AG04450 (cell line): ENCODE measurements around the gene KCNH5. TPM values are rescaled to one million over a fixed set of nuclear protein-coding genes. Genes with fewer than 3 reads are reported as not detected.
"Not testable (repeated sequence)": the region's sequence is repeated elsewhere in the genome, so short reads cannot be mapped to it uniquely, and the experiment has no call there.

Experiments
- CTCF ChIA-PET: fragments of 300-600, 350-600 bp; formaldehyde crosslinking; extraction: SDS; loops from one replicate; lab custom pipeline; 2022; ENCODE audit warnings: antibody characterized with exemption, inconsistent platforms; lab: Charles Lee
- POLR2A ChIA-PET: fragments of 350-600 bp; formaldehyde crosslinking; extraction: SDS; loops from one replicate; lab custom pipeline; 2021; ENCODE audit warnings: antibody characterized with exemption, inconsistent platforms; lab: Yijun Ruan, JAX
- DNase-seq: peaks from one replicate; pipeline ENCODE4 v3.0.0-alpha.2; 2011; ENCODE audit warnings: low read depth, low spot score
- H3K27ac ChIP-seq: one replicate; pipeline ENCODE4 v1.5.1; 2012; ENCODE audit warnings: low read depth, low read length, control low read depth
- H3K27me3 ChIP-seq: one replicate; pipeline ENCODE4 v1.6.0; 2012; ENCODE audit warnings: low read length; ENCODE audit not compliant: control insufficient read depth, insufficient read depth
- H3K4me3 ChIP-seq: 2 replicates; pipeline ENCODE4 v1.5.1; 2011; ENCODE audit warnings: mild to moderate bottlenecking, low read depth, low read length, control low read depth
- H3K9me3 ChIP-seq: 2 replicates; pipeline ENCODE4 v1.5.1; 2012; ENCODE audit warnings: low read length; ENCODE audit not compliant: control insufficient read depth, insufficient read depth
- CTCF ChIP-seq: IDR thresholded peaks from 2 replicates; pipeline ENCODE4 v1.5.1; 2011; ENCODE audit warnings: low read depth, low read length, control low read depth, inconsistent platforms
- polyA plus RNA-seq: library from polyadenylated mRNA; depleted of rRNA; stranded (reverse); fragments of >200 nt; gene quantifications from 2 replicates; pipeline ENCODE4 v1.2.3, GENCODE V29; 2011

KCNH5 gene
- polyA plus RNA-seq, 1 experiment, result 0.24 TPM

DNA sequence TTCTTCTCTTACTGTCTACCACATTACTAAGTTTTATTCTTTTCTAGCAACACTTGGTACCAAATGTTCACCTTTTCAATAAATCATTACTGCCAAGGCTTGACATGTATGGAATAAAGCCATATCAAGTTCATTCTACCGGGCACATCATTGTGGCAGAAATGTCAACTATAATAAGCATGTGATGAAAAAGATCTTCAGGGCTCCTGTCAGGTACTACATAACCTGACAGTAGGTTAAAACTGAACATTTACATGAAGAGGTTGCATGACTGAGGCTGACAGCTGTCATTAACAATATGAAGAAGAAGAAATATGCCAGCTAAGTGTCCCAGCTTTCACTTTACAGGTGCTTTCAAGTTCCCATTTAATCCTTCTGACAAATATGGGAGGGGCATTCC is 178.9 kb downstream of the KCNH5 start:
- ChIA-PET CTCF (no interaction called here), POLR2A (no interaction called here)
- Histone ChIP-seq H3K9me3 (no peaks in the 10 kb centered on the region), H3K27me3 (no peaks in the 10 kb centered on the region), H3K27ac (no peak overlapping the region), H3K4me3 (no peak overlapping the region)
- DNase-seq, result no peak
- TF ChIP-seq CTCF, result no peak

DNA sequence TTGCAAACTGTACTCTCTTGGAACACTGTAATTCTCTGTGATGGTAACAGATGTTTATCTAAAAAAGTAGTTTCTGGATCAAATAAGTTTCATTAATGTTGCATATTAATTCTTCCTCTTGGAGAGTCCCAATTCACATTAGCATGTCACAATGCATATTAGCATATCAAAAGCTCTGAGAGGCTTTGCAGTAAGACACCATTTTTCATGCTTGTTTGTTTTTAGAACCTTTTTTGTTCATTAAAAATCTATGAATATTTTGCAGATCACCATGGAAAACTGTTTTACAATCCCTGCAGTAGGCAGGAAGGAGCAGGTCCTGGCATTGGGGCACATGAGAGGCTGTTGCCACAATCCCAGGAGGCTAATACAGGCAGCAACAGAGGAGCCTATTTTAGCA is 180.7 kb downstream of the KCNH5 start:
- ChIA-PET POLR2A (no interaction called here), CTCF (no interaction called here)
- H3K4me3 ChIP-seq, result no peak overlapping the region
- no peaks in the 10 kb centered on the region for H3K27me3 ChIP-seq
- H3K27ac ChIP-seq, result no peak overlapping the region
- no peak for DNase-seq
- no peak for TF ChIP-seq CTCF
- no peaks in the 10 kb centered on the region for H3K9me3 ChIP-seq

DNA sequence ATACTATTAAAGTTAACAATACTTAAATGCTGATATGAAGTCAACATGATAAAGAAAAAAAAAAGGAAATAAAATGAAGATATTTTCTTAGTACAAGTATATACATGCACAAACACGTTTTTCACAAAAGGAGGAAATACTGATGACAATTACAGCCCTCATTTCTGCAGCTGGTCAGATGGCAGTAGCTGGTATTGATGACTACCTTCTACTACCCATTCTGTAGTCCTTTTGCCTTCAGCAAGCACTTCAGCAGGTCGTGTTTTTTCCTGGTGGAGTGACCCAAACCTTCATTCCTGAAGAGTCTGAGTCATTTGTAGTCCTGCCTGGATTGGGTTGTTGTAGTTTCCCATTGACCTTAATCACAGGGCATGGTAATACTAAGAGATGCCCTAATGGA is 187.2 kb downstream of the KCNH5 start:
- H3K9me3 ChIP-seq, CTCF ChIA-PET, H3K27ac ChIP-seq, POLR2A ChIA-PET, H3K27me3 ChIP-seq, H3K4me3 ChIP-seq, DNase-seq: not testable (repeated sequence)

DNA sequence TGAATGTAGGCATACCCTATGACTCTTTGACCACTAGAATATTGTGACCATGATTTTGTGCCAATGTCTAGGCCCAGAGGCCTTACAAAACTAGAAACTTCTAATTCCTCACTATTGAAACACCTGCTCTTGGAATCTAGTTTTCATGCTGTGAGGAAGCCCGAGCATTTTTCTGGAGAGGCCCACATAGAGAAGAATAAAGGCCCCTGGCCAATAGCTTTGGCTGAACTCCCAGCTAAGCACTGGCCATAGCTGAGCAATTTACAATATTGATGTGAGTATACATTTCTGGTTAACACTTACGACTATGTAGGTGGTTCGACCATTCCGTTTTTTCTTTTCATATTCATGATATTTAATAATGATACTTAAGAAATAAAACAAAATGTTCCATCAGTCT is 190.3 kb downstream of the KCNH5 start:
- ChIA-PET CTCF (no interaction called here), POLR2A (no interaction called here)
- Histone ChIP-seq H3K9me3 (no peaks in the 10 kb centered on the region), H3K27ac (no peak overlapping the region), H3K4me3 (no peak overlapping the region), H3K27me3 (no peaks in the 10 kb centered on the region)
- DNase-seq, result no peak
- no peak for TF ChIP-seq CTCF

- H3K4me3 ChIP-seq, result no peak overlapping the region
- H3K9me3 ChIP-seq, result no peaks in the 10 kb centered on the region
- ChIA-PET CTCF (interaction anchor here (0.6 kb wide), 1 partner anchor 10 kb away, joined by 3 read pairs; no protein-coding TSS in a partner anchor), POLR2A (no interaction called here)
- H3K27ac ChIP-seq, result no peak overlapping the region
- no peak for DNase-seq
- no peak for TF ChIP-seq CTCF
- H3K27me3 ChIP-seq, result no peaks in the 10 kb centered on the region
Observed at GRCh38 chr14:62847168-62847567, 198.1 kb downstream of the KCNH5 start.

GRCh38 chr14:62844546-62844945 is 200.7 kb downstream of the KCNH5 start:
- Histone ChIP-seq H3K4me3 (no peak overlapping the region), H3K27ac (no peak overlapping the region), H3K9me3 (no peaks in the 10 kb centered on the region), H3K27me3 (no peaks in the 10 kb centered on the region)
- POLR2A ChIA-PET, result no interaction called here
- CTCF ChIA-PET, result no interaction called here
- TF ChIP-seq CTCF, result no peak
- DNase-seq, result no peak
